ENCODE data around the gene NCKAP5.

The NCKAP5 gene

DNA sequence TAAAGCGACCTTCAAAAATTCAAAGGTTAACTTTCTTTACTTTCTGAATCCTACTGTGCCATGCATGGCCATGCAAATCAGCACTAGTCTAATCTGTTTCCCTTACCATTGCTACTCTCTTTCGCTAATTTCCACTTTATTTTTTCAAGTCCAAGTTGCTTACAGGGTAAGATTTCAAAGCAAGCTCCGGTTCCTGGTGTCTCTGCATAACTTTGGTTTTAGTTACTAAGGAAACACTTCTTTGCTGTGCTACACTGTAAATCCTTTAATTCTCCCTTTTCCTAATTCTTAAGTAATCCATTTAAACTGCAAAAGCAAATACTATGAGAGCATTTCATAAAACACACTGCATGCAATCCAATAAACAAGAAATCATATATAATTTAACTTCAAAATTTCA is 514.7 kb downstream of the NCKAP5 start:
- DNase-seq = no peak

DNA sequence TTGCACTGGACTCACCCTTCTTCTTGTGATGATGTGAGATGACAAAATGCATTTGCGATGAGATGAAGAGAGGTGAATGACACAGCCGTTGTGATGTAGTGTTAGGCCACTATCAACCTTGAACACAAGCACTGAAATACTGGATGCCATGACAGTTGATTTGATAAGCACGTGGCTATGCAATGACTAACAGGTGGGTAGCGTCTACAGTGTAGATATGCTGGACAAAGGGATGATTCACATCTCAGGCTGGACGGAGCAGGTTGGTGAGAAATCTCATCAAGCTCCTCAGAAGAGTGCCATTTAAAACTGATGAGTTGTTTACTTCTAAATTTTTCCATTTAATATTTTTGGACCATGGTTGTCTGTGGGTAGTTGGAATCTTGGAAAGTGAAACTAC is 522.5 kb downstream of the NCKAP5 start:
- DNase-seq = no peak

DNA sequence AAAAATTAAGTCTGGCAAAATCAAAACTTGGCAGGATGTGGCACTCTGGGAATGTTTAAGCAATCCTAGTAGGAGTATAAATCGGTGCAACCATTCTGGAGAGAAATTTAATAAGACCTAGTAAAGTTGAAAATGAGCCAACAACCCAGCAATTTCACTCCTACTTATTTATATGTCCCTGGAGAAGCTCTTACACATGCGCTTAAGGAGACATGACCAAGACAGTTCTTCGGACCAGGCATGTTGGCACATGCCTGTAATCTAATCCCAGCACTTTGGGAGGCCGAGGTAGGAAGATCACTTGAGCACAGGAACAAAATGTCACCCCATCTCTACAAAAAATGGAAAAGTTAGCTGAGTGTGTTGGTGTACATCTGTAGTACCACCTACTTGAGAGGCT is 523.7 kb downstream of the NCKAP5 start:
- DNase-seq = no peak

DNA sequence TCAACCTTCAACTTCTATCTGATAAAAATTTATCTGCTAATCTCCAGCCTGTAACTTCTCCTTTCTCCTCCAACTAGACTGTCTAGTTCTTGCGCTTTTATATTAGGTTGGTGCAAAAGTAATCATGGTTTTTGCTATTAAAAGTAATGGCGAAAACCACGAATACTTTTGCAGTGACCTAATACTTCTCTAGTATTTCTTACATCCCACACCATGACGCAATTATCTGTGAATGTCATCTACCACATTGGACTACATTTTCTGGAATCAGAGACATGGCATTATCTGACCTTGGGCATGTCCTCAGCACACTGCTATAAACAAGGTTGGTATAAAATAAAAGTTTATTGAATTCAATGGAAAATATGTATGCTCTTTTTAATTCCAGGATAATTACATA is 528.1 kb downstream of the NCKAP5 start:
- no peak for DNase-seq

DNA sequence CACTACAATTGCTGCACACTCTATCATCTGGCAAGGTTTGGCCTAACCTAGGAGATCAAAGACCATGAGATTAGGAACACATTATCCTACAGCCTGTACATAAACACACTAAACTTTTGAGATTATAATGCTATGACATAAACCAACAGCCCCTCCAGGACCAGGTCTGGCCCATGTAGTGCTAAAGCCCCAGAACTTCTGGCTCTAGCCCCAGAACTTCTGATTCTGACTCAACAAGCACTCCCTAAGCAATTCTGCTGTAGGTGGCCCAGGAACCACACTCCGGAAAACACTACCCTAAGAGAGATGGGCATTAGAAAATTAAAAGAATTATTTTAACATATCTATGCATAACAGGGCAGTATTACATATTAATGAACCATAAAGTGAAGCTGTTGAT is 528.7 kb downstream of the NCKAP5 start:
- DNase-seq = no peak

DNA sequence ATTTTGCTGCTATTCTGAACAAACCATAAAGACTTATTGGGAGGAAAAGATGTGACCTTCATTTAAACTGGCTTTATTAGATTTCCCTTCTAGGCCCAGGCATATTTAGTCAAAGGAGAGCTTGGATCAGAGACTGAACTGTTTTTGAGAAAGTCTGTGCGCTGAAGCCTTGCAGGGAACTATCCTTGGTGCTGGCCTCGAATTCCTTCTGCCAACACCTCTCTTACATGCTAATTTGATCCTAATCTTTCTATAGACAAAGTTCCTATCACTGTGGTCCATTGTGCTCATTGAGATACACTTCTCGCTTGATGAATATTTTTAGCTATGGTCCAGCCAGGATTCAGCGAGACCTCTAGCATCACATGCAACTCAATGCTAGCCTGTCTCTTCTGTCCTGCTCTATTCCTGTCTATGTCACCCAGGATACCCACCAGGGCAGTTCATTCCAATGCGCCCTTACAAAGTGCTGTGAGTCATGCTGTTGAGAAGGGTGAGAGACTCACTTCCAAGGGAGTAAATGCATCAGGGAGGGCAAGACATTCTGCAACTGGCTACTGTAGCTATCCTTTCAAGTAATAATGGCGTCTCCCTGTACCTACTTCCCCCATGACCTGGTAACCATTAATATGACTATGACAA is 541.6 kb downstream of the NCKAP5 start:
- DNase-seq = no peak

DNA sequence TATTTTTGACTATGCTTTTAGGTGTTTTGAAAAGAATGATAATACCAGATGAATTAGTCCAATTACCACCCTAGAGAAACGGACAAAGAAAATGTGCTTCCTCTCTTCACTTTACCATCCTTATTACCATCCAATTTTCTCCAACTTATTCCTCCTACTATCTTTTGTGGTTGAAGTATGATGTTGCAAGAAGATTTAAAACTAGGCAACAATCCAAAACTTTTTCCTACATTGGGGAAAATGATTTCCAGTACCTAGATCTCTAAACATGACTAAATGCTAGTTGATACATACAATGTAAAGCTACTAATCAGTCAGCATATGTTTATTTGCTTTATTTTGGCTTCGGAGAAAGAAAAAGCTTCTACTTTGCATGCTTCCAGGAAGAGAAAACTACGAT is 543.3 kb downstream of the NCKAP5 start:
- DNase-seq = no peak

DNA sequence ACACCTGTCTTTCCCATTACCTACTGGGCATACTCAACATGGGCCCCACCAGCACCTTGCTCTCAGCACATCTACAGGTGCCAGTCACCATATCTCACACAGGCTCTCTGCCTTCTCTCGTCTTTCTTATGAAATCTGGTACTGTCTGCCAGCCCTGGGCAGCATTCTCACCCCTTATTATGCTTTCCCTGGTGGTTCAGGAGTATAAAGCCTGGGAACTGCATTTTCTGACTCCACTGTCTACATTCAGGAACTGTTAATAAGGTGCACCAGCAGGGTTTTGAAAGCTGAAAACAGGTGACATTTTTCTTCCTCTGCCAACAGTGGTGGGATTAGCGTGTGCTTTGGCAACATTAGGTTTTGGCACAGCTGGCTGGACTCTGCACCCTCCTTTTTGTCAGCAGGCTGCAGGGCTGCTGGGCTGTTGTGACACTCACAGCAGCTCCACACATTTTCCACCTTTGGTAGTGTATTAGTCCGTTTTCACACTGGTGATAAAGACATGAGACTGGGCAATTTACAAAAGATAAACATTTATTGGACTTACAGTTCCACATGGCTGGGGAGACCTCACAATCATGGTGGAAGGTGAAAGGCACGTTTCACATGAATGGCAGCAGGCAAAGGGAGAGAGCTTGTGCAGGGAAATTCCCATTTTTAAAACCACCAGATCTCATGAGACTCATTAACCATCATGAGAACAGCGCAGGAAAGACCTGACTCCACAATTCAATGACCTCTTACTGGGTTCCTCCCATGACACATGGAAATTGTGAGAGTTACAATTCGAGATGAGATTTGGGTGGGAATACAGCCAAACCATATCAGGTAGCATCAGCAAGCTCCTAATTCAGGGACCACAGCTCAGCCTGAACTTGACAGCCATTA is 555.2 kb downstream of the NCKAP5 start:
- no peak for DNase-seq

DNA sequence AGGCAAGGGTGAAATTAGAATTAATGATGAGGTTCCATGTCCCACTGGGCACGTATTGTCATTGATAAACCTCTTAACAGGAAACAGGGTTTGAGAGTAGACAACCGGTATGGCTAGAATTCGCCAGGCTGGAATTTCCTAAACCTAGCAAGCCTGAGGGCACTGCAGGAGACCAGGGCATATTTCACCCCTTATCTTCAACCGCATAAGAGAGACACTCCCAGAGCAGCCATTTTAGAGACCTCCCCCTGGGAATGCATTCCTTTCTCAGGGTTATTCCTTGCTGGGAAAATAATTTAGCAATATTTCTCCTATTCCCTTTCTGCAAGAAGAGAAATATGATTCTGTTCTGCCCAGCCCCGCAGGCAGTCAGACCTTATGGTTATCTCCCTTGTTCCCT is 563.6 kb downstream of the NCKAP5 start:
- no peak for DNase-seq

DNA sequence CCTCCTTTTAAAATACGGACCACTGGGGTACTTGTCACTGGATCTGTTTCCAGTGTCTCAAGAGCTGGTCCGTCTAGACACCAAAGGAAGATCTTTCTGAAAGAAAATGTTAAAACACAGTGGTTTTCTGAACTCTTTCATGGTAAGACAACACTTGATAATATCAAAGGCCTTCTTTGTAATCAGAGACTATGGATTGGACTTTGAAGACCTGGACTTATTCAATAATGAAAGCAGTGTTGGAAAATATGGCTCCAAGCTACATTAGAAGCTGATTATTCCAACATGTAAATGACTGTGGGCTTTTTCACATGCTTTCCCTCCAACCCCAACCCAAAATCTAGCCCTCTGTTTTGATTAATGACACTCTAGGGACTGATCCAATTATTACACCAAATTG is 568.8 kb downstream of the NCKAP5 start:
- DNase-seq = no peak

DNA sequence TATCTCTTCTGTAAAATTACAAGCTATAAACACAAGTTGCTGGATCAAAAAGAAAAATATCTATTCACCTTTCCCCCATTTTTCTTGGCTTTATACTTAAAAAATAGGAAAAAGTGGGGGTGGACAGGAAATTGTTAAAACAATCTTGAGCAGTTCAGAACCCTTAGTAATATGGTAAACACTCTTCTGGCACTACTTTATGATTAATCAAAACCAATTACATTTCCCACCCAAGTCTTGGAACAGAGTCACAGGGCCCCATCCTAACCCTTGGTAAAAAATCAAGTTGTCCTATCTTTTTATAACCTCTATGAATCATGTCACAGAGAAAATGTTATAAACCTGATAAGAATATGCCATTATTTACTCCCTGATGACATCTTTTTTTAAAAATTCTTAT is 570.0 kb downstream of the NCKAP5 start:
- DNase-seq = no peak

DNA sequence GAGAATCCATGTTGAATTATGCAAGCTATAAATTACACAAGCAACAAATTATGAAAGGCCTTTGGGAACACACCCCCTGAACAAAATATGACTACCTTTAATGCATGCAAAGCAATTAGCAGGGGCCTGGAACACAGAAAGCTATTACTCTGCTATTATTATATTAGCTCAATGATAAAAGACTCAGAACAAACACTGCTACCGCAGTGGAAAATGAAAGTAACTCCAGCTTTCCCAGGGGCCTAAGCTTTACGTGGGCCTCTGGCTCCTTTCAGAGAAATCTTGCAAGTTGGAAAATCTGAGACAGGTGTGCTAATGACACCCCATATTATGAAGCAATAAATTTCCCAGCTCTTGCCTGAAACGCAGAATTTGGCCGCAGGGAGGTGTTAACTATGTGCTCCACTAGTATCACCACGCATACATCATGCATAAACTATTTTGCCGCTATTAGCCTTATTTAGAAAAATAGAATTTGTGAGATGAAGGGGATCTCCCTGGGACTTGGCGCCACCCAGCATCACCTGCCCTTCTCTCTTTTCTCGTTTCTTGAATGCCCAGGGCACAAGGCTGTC is 576.7 kb downstream of the NCKAP5 start:
- no peak for DNase-seq

DNA sequence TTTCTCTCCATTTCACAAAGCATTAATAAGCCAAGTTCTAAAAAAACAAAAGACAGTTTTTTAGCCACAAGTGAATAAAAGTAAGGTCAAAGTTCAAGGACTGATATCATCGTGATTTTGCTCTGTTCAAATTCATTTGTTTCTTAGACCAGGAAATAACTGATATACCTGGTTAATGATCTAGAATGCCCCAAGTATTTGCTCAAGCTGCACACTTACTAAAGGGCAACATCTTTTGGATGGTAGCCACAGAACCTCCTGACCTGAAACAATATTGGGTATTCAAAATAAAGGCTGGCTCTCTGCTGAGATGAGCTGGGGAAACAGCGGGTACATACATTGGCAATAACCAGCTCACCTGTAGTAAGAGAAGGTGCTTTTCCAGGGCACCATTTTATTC is 583.5 kb downstream of the NCKAP5 start:
- no peak for DNase-seq

DNA sequence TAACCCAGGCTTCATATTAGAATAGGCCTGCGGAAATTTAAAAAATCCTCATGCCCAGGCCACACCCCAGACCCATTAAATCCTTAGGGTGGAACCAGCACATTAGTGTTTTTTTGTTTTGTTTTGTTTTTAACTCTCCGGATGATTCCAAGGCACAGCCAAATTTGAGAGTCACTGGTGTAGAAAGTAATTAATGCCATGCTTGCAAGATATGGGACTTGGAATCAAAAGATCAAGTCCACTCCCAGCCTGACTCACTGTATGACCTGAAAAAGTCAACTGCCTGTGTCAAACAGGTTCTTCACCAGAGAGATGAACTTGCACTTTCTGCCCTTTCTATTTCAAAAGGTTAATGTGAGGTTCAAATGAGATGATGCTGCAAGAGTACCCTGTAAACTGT is 588.0 kb downstream of the NCKAP5 start:
- no peak for DNase-seq

DNA sequence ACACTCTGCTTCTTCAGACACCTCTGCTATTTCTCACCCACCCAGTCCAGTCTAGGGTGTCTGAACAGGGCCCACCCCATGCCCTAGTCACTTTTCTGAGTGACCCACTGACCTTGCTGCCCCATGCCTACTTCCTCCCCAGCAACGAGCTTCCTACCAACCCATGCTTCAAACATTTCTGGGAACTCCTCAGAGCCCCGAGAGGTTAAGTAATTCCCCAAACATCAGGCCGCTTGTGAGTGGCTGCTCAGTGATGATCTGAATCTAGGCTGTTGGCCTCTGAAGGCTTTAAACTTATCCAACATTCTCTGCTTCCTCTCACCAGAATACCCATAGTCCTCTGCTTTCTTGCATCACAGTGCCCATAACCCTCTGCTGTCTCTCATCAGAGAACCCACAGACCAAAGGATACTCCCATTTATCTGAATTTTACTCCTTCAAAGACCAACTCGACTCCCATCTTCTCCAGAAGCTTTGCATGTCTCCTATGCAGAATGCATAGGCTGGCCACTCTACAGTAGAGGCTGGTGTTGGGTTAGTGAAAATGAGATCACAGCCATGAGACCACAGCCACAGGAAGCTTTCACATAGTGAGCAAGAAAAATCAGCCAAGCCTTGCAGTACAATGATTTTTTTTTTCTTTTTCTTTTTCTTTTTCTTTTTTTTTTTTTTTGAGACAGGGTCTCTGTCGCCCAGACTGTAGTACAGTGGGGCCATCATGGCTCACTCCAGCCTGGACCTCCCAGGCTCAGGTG is 588.7 kb downstream of the NCKAP5 start:
- no peak for DNase-seq

DNA sequence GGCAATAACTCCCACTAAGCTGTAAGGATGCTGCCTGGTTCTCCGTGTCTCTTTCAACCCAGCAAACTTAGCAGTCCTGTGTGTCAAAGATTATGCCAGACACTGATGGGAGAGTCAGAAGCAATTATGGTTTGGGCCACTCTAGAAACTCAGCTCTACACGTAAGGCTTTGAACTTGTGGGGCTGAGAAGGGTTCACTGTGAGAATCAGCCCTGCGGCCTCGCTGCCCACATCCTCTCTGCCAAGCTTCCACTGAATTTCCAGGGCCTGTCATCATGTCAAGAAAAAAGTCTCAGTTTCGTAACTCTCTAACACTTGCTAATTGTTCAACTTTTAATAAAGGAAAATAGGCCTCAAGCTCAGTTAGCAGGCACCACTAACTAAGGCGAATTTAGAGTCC is 589.4 kb downstream of the NCKAP5 start:
- no peak for DNase-seq

DNA sequence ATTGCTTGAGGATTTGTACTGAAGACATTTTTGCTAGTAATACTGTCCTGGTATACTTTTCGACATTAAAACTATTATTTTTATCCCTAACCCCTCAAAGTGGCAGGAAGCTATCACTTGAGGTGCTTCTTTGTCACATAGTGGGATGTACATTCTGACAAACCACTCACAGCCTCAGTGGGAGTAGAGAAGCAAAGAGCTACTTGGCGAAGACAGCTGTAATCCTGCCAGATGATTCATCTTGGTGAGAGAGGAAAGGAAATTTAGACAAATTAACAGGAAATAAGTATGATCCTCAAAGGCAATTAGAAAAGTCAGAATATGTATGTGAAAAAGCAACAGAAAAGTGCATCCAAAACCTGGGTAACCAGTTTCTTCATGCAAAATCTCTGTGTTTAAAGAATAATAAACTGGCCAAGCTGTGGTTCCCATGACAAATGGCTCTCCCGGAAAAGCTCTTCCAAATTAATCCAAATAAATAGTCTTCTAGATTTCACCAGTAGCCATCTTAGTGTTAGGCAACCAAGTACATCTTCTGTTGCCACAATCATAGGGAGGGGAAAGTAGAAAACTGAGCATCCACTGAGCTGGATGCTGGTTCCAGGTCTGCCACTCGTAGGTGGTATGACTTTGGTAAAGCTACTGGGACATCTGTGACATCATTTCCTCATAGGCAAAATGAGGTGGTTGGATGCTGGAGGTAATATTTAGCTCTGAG is 590.3 kb downstream of the NCKAP5 start:
- no peak for DNase-seq

DNA sequence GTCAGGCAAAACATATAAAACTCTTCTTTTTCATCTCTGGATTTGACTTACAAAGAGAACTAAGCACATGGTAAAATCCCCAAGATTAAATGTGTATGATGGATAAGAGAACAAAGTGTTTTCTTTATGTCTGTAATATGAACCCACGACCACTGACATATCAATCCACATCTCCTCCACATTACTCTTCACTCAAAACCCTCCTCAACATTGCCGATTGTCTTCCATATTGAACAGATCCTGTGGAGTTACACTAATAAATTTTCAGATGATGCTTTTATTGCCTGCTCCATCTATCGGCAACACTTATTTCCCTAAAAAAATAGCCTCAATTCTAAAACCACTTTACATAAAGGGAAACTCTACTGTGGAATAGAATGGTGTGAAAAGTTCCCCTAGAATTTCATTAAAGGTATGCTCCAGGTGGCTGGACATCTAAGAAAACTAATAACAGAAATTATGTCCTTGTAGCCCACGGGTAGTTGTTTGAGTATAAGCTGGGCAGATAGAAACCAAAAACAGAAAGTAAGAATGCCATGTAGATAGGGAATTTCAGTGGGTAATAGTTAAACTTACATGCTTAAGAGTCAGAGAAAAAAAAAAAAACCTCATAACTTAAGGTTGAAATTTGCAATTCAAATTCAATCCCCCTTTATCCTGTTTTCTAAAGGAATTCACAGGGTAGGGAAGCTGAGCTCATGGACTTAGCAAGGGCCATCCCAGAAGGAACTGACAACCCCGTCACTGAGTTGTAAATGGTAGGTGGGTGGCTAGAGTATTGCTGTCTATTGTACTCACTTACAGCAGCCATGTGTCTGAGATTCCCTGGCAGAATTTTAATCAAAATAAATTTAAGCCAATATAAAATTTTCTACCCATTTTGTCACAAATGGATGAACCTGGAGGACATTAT is 592.8 kb downstream of the NCKAP5 start:
- no peak for DNase-seq

DNA sequence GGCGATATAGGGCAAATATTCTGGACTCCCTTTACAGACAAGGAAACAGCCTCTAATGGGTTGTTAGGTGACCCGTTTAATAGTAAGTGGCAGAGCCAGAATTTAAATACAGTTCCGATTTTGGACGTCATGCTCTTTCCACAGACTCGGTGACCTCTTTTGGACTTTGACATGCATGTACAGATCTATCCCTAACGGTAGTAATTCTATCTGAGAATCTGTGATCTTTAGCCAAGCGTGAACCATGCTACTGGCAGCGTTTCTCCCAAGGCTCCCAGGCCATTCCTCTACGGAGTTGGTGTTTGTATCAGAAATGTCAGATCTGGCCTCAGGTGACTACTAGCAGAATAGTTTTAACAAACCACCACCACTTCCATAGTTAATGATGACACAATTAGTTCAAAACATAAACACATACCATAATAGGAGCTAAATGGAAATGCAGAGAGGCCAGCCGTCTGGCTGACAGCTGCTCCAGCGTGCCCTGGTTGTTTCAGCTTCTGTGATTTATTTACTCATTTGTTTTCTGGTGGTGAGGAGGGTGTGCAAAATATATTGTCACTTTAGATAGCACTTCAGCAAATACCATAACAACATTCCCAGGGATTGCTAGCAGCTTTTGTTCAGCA is 593.7 kb downstream of the NCKAP5 start:
- DNase-seq = no peak

DNA sequence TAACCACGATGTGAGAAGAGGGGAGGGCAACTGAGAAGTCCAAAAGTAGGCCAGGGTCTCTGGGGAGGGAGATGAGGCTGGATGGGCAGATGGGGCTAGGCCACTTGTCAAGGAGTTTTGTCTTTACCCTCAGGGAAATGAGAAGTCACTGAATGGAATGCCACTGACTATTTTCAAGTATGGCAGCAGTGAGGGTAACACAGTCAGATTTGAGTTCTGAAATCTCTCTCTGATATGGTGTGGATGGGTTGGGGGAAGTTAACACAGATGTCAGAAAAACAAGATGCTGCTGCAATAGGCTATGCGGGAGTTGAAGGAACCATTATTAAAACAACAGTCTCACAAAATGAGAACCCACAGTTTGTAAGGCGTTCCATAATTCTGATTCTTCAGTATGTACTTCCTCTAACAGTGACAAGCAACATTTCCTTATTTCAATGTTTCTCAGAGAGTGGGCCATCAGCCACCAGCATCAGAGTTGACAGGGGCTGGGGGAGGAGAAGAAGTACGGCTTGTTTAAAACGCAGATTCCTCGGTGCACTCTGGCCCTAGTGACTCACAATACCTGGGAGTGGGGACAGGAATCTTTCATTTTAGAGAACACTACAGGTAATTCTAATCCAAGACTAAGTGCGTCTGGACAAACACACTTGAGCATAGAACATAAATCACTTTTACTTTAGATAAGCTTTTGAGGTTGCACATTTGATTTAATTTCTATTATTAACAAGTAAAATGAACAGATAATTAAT is 596.8 kb downstream of the NCKAP5 start:
- no peak for DNase-seq
